Osteoblast (primary cell): Measurements from ENCODE around the gene MYCN. TPM values are rescaled to one million over a fixed set of nuclear protein-coding genes. Genes with fewer than 3 reads are reported as not detected.

Source experiments
- DNase-seq: peaks from one replicate; pipeline ENCODE4 v3.0.0; 2011; ENCODE audit warnings: low spot score, mixed read lengths; ENCODE audit not compliant: insufficient read length; ENCODE audit errors: missing footprints
- H2AFZ ChIP-seq: 2 replicates; pipeline ENCODE4 v1.6.0; 2011; ENCODE audit warnings: mild to moderate bottlenecking, low read length
- H3K27ac ChIP-seq: 2 replicates; pipeline ENCODE4 v1.5.1; 2011; ENCODE audit warnings: mild to moderate bottlenecking, low read depth, low read length, moderate library complexity
- H3K27me3 ChIP-seq: 2 replicates; pipeline ENCODE4 v1.6.0; 2012; ENCODE audit warnings: mild to moderate bottlenecking, control low read depth, inconsistent platforms, low read length, moderate library complexity; ENCODE audit not compliant: insufficient read depth
- H3K36me3 ChIP-seq: 2 replicates; pipeline ENCODE4 v1.5.1; 2011; ENCODE audit warnings: mild to moderate bottlenecking, low read length, control low read depth, moderate library complexity; ENCODE audit not compliant: insufficient read depth
- H3K4me1 ChIP-seq: 2 replicates; pipeline ENCODE4 v1.5.1; 2011; ENCODE audit warnings: mild to moderate bottlenecking, low read length, control low read depth, moderate library complexity; ENCODE audit not compliant: insufficient read depth
- H3K4me2 ChIP-seq: 2 replicates; pipeline ENCODE4 v1.6.0; 2011; ENCODE audit warnings: mild to moderate bottlenecking, low read length; ENCODE audit not compliant: insufficient read depth
- H3K4me3 ChIP-seq: fragments of 200-600 bp; sonication (generic); 3 replicates; pipeline ENCODE4 v1.5.1; 2012; ENCODE audit warnings: mild to moderate bottlenecking, low read length, inconsistent platforms; ENCODE audit not compliant: insufficient read depth
- H3K79me2 ChIP-seq: 2 replicates; pipeline ENCODE4 v1.6.0; 2012; ENCODE audit warnings: mild to moderate bottlenecking, low read length, control low read depth, inconsistent platforms; ENCODE audit not compliant: insufficient read depth
- H3K9me3 ChIP-seq: 2 replicates; pipeline ENCODE4 v1.5.1; 2011; ENCODE audit warnings: low read depth, low read length, control low read depth
- H4K20me1 ChIP-seq: 2 replicates; pipeline ENCODE4 v1.6.0; 2012; ENCODE audit warnings: mild to moderate bottlenecking, low read length, control low read depth; ENCODE audit not compliant: insufficient read depth
- CTCF ChIP-seq: IDR thresholded peaks from 2 replicates; pipeline ENCODE4 v1.5.1; 2011; ENCODE audit warnings: mild to moderate bottlenecking, low read depth, low read length, moderate library complexity; ENCODE audit errors: extremely low read depth
- total RNA-seq: library from RNA; depleted of rRNA; stranded (reverse); fragments of >200 nt; gene quantifications from 2 replicates; pipeline ENCODE4 v1.2.3, GENCODE V29; 2012

The MYCN gene
- total RNA-seq, 1 donor = not detected

DNA sequence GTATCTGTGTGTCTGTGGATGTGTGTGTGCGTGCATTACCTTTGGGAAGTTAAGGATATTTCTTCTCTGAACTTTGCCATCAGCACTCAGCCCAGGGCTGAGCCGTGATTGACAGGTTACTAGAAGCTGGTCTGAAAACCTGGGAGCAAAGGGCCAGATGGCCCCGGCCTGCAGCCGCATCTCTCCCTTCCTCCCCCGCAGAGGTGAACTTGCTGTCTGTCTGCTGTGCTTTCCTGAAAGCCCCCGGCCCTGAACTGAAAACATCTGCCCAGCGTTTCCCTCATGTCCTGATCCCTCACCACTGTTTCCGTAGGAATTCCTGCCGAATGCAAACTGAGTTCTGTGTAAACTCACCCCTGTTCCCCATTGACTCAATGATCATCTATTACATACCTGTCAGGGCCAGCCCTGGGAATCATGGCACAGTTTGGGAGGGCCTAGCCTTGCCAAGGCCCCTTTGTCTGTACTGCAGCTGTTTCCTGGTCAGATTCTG is 45.8 kb downstream of the MYCN start:
- Histone ChIP-seq H4K20me1 (no peaks in the 10 kb centered on the region), H3K4me2 (no peak overlapping the region), H3K9me3 (no peaks in the 10 kb centered on the region), H3K27ac (no peak overlapping the region), H3K79me2 (no peaks in the 10 kb centered on the region), H3K4me3 (no peak overlapping the region), H2AFZ (no peak overlapping the region), H3K36me3 (no peaks in the 10 kb centered on the region), H3K4me1 (no peaks in the 10 kb centered on the region), H3K27me3 (no peaks in the 10 kb centered on the region)
- no peak for TF ChIP-seq CTCF
- DNase-seq = no peak

GRCh38 chr2:15986644-15987043 is 46.3 kb downstream of the MYCN start:
- Histone ChIP-seq H3K9me3 (no peaks in the 10 kb centered on the region), H3K79me2 (no peaks in the 10 kb centered on the region), H4K20me1 (no peaks in the 10 kb centered on the region), H3K27me3 (no peaks in the 10 kb centered on the region), H3K4me1 (no peaks in the 10 kb centered on the region), H3K4me2 (no peak overlapping the region), H3K36me3 (no peaks in the 10 kb centered on the region), H2AFZ (no peak overlapping the region), H3K27ac (no peak overlapping the region), H3K4me3 (no peak overlapping the region)
- no peak for DNase-seq
- TF ChIP-seq CTCF = no peak

DNA sequence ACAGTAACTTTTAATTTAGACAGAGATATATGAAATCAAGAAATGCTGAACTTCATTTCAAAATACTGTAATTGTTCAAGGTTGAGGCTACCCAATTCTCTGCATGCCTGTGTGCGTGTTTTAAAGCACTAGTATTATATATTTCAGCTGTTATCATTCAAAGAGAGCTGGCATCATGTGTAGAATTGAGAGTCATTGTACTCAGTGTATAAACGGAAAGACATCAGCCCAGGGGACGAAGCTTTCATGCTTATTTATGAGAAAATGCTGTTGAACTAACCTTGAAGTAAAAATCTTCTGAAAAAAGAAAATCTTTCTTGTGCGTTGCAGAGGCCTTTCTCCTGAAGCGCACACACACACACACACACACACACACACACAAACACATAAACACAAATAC is 48.4 kb downstream of the MYCN start:
- no peaks in the 10 kb centered on the region for H3K9me3 ChIP-seq
- TF ChIP-seq CTCF = no peak
- no peak overlapping the region for H3K4me2 ChIP-seq
- no peak overlapping the region for H3K27ac ChIP-seq
- no peaks in the 10 kb centered on the region for H4K20me1 ChIP-seq
- H3K79me2 ChIP-seq = no peaks in the 10 kb centered on the region
- no peak overlapping the region for H2AFZ ChIP-seq
- no peaks in the 10 kb centered on the region for H3K36me3 ChIP-seq
- no peak overlapping the region for H3K4me3 ChIP-seq
- no peak for DNase-seq
- no peaks in the 10 kb centered on the region for H3K27me3 ChIP-seq
- no peaks in the 10 kb centered on the region for H3K4me1 ChIP-seq

GRCh38 chr2:15989559-15989958 is 49.2 kb downstream of the MYCN start:
- Histone ChIP-seq H3K4me2 (no peak overlapping the region), H3K9me3 (no peaks in the 10 kb centered on the region), H3K27me3 (no peaks in the 10 kb centered on the region), H3K79me2 (no peaks in the 10 kb centered on the region), H2AFZ (no peak overlapping the region), H4K20me1 (no peaks in the 10 kb centered on the region), H3K4me1 (no peaks in the 10 kb centered on the region), H3K36me3 (no peaks in the 10 kb centered on the region), H3K4me3 (no peak overlapping the region), H3K27ac (no peak overlapping the region)
- no peak for TF ChIP-seq CTCF
- DNase-seq = no peak
